Activated T-cell treated with anti-CD3 and anti-CD28 coated beads, Interleukin-2, amount 50 U/mL, for 72 hours (primary cell): ENCODE results near the gene RIN3. TPM values are rescaled to one million over a fixed set of nuclear protein-coding genes. Genes with fewer than 3 reads are reported as not detected.
"Not testable (repeated sequence)": the region's sequence is repeated elsewhere in the genome, so short reads cannot be mapped to it uniquely, and the experiment has no call there.

Experiments
- ATAC-seq, 2 donors: fragments of 150-1000 bp; cut with Tn5 transposase; replicated peaks in 1 of 2; 2 replicates each; pipeline ENCODE4 v1.10.0; 2021; ENCODE audit warnings: moderate library complexity in 2 of 2, mild to moderate bottlenecking in 1 of 2
- DNase-seq, 2 donors: peaks; one replicate each; pipeline ENCODE4 v3.0.0; 2021 to 2022; ENCODE audit warnings: mixed read lengths in 1 of 2
- H3K27ac Mint-ChIP-seq: one replicate; pipeline ENCODE4 v1.8.0; 2022; ENCODE audit warnings: mild to moderate bottlenecking, moderate library complexity, mixed read lengths
- H3K27me3 Mint-ChIP-seq: one replicate; pipeline ENCODE4 v1.8.0; 2022; ENCODE audit warnings: low read depth, mixed read lengths
- H3K36me3 Mint-ChIP-seq, 2 donors: one replicate each; pipeline ENCODE4 v1.8.0; 2022; ENCODE audit warnings: mixed read lengths in 2 of 2, mild to moderate bottlenecking in 1 of 2; ENCODE audit not compliant: insufficient read depth in 2 of 2
- H3K4me1 Mint-ChIP-seq: one replicate; pipeline ENCODE4 v1.8.0; 2022; ENCODE audit warnings: low read depth, mixed read lengths
- H3K4me3 Mint-ChIP-seq, 2 donors: one replicate each; pipeline ENCODE4 v1.8.0; 2022; ENCODE audit warnings: mild to moderate bottlenecking in 2 of 2, mixed read lengths in 2 of 2, moderate library complexity in 2 of 2
- H3K9me3 Mint-ChIP-seq, 2 donors: one replicate each; pipeline ENCODE4 v1.8.0; 2022; ENCODE audit warnings: mixed read lengths in 2 of 2
- total RNA-seq, 2 donors: library from RNA; stranded (reverse); gene quantifications; one replicate each; pipeline ENCODE4 v1.2.3, GENCODE V29; 2022

The RIN3 gene
- total RNA-seq, 2 donors from 2014 or later: 33.6 to 36.3 TPM

- Mint-ChIP-seq H3K27me3 (no peaks in the 10 kb centered on the region), H3K36me3 (peaks cover 18 to 37% of the 10 kb centered on the region in 2 donors), H3K27ac (peak overlapping the region; percentile 40), H3K9me3 (peaks cover 0 to 1% of the 10 kb centered on the region in 2 donors), H3K4me1 (peaks cover 74% of the 10 kb centered on the region), H3K4me3 (peak overlapping the region; percentile 54)
- ATAC-seq (no peak), DNase-seq (no peak)
These were observed 162.4 kb downstream of the RIN3 start for GRCh38 chr14:92675976-92676375.

- Mint-ChIP-seq H3K4me3 (peak overlapping the region; percentile 31 to 54), H3K27me3 (no peaks in the 10 kb centered on the region), H3K27ac (peak overlapping the region; percentile 61), H3K4me1 (peaks cover 74% of the 10 kb centered on the region), H3K36me3 (peaks cover 20 to 42% of the 10 kb centered on the region in 2 donors), H3K9me3 (peaks cover 0 to 1% of the 10 kb centered on the region in 2 donors)
- ATAC-seq (no peak), DNase-seq (no peak)
These were observed 163.0 kb downstream of the RIN3 start for GRCh38 chr14:92676403-92677086.

GRCh38 chr14:92677087-92677668, 163.6 kb downstream of the RIN3 start:
- ATAC-seq: peak; percentile 93 to 95
- Mint-ChIP-seq H3K27me3 (no peaks in the 10 kb centered on the region), H3K4me1 (peaks cover 68% of the 10 kb centered on the region), H3K36me3 (peaks cover 20 to 38% of the 10 kb centered on the region in 2 donors), H3K27ac (peak overlapping the region; percentile 61), H3K9me3 (peaks cover 0 to 1% of the 10 kb centered on the region in 2 donors), H3K4me3 (peak overlapping the region; percentile 31 to 54)
- peak; percentile 75 to 85 for DNase-seq

GRCh38 chr14:92677955-92678354, 164.4 kb downstream of the RIN3 start:
- Mint-ChIP-seq H3K9me3 (peaks cover 0 to 1% of the 10 kb centered on the region in 2 donors), H3K4me1 (peaks cover 60% of the 10 kb centered on the region), H3K27ac (no peak overlapping the region), H3K36me3 (peaks cover 20 to 40% of the 10 kb centered on the region in 2 donors), H3K4me3 (no peak overlapping the region), H3K27me3 (no peaks in the 10 kb centered on the region)
- no peak for DNase-seq
- ATAC-seq: no peak

GRCh38 chr14:92678766-92679165, 165.2 kb downstream of the RIN3 start:
- H3K4me3 Mint-ChIP-seq: no peak overlapping the region
- H3K4me1 Mint-ChIP-seq: peaks cover 56% of the 10 kb centered on the region
- no peak overlapping the region for H3K27ac Mint-ChIP-seq
- DNase-seq (no peak), ATAC-seq (no peak)
- H3K27me3 Mint-ChIP-seq: no peaks in the 10 kb centered on the region
- peaks cover 0 to 1% of the 10 kb centered on the region in 2 donors for H3K9me3 Mint-ChIP-seq
- H3K36me3 Mint-ChIP-seq: peaks cover 20 to 40% of the 10 kb centered on the region in 2 donors

GRCh38 chr14:92679246-92679645, 165.7 kb downstream of the RIN3 start:
- Mint-ChIP-seq H3K27ac (no peak overlapping the region), H3K27me3 (no peaks in the 10 kb centered on the region), H3K4me1 (peaks cover 51% of the 10 kb centered on the region), H3K9me3 (peaks cover 0 to 1% of the 10 kb centered on the region in 2 donors), H3K4me3 (no peak overlapping the region), H3K36me3 (peaks cover 20 to 38% of the 10 kb centered on the region in 2 donors)
- no peak for ATAC-seq
- no peak for DNase-seq

GRCh38 chr14:92680330-92680729, 166.7 kb downstream of the RIN3 start:
- not testable (repeated sequence) for H3K4me3 Mint-ChIP-seq, H3K27me3 Mint-ChIP-seq, DNase-seq, ATAC-seq, H3K27ac Mint-ChIP-seq, H3K9me3 Mint-ChIP-seq
- Mint-ChIP-seq H3K36me3 (peaks cover 20 to 38% of the 10 kb centered on the region in 2 donors), H3K4me1 (peaks cover 44% of the 10 kb centered on the region)

GRCh38 chr14:92680781-92681650, 167.4 kb downstream of the RIN3 start:
- Mint-ChIP-seq H3K4me1 (peaks cover 37% of the 10 kb centered on the region), H3K36me3 (peaks cover 17 to 38% of the 10 kb centered on the region in 2 donors), H3K27ac (peak overlapping the region; percentile 46), H3K4me3 (no peak overlapping the region), H3K27me3 (no peaks in the 10 kb centered on the region), H3K9me3 (peaks cover 0 to 1% of the 10 kb centered on the region in 2 donors)
- peak; percentile 74 to 82 for DNase-seq
- ATAC-seq: peak in 1 of 2 donors; percentile 34

- no peaks in the 10 kb centered on the region for H3K27me3 Mint-ChIP-seq
- no peaks in the 10 kb centered on the region for H3K9me3 Mint-ChIP-seq
- H3K4me3 Mint-ChIP-seq: no peak overlapping the region
- DNase-seq (no peak), ATAC-seq (no peak)
- peaks cover 17% of the 10 kb centered on the region for H3K4me1 Mint-ChIP-seq
- peaks cover 10 to 24% of the 10 kb centered on the region in 2 donors for H3K36me3 Mint-ChIP-seq
- no peak overlapping the region for H3K27ac Mint-ChIP-seq
These were observed 169.5 kb downstream of the RIN3 start for GRCh38 chr14:92683041-92683440.

GRCh38 chr14:92684801-92685560, 171.4 kb downstream of the RIN3 start:
- H3K9me3 Mint-ChIP-seq: no peaks in the 10 kb centered on the region
- H3K27me3 Mint-ChIP-seq: no peaks in the 10 kb centered on the region
- peaks cover 8% of the 10 kb centered on the region for H3K4me1 Mint-ChIP-seq
- no peak overlapping the region for H3K27ac Mint-ChIP-seq
- no peak for ATAC-seq
- H3K4me3 Mint-ChIP-seq: no peak overlapping the region
- no peak for DNase-seq
- peaks cover 2 to 17% of the 10 kb centered on the region in 2 donors for H3K36me3 Mint-ChIP-seq

GRCh38 chr14:92685784-92686355, 172.3 kb downstream of the RIN3 start:
- Mint-ChIP-seq H3K4me3 (no peak overlapping the region), H3K36me3 (peaks cover 2 to 12% of the 10 kb centered on the region in 2 donors), H3K9me3 (no peaks in the 10 kb centered on the region), H3K27me3 (no peaks in the 10 kb centered on the region), H3K4me1 (peaks cover 7% of the 10 kb centered on the region), H3K27ac (peak overlapping the region; percentile 11)
- ATAC-seq (no peak), DNase-seq (no peak)

- DNase-seq (no peak), ATAC-seq (peak in 1 of 2 donors; percentile 29)
- Mint-ChIP-seq H3K9me3 (no peaks in the 10 kb centered on the region), H3K4me1 (peaks cover 1% of the 10 kb centered on the region), H3K27ac (no peak overlapping the region), H3K27me3 (no peaks in the 10 kb centered on the region), H3K36me3 (peaks cover under 1 to 7% of the 10 kb centered on the region in 2 donors), H3K4me3 (no peak overlapping the region)
These were observed 172.9 kb downstream of the RIN3 start for GRCh38 chr14:92686411-92686899.
